ENCODE data around the gene ARMH3.

The ARMH3 gene

GRCh38 chr10:102001435-102002068 lies 54.4 kb downstream of the ARMH3 start:
- Histone ChIP-seq H3K4me2 (ENCODE audit: low read length) (peak overlapping the region; percentile 45), H3K27me3 (ENCODE audit: control insufficient read depth, low read length) (no peaks in the 10 kb centered on the region), H3K79me2 (ENCODE audit: control insufficient read depth, low read length) (no peaks in the 10 kb centered on the region), H3F3A (ENCODE audit: control insufficient read depth, insufficient read depth) (0 out of 2 replicates have a peak, but pooled peaks cover 2% of the 10 kb centered on the region), H4K20me1 (ENCODE audit: control insufficient read depth, insufficient read depth, low read depth, low read length) (no peaks in the 10 kb centered on the region), H3K4me1 (ENCODE audit: control insufficient read depth, low read length) (peaks cover 24% of the 10 kb centered on the region), H3K9me2 (replicated peaks; ENCODE audit: control insufficient read depth, low read length) (no peaks in the 10 kb centered on the region), H3K9me3 (ENCODE audit: control insufficient read depth, insufficient read depth, low read length) (no peaks in the 10 kb centered on the region), H3K4me3 (ENCODE audit: low read length) (peak overlapping the region; percentile 14), H3K36me3 (ENCODE audit: control insufficient read depth, low read length) (peaks cover 16% of the 10 kb centered on the region), H3K27ac (ENCODE audit: low read depth, low read length) (0 out of 2 replicates have a peak overlapping the region, but pooled peaks have one; percentile 26)
- TF ChIP-seq EZH2phosphoT487 (IDR thresholded peaks at IDR 0.05; ENCODE audit: borderline replicate concordance, low read length) (no peak), CTCF (IDR thresholded peaks at IDR 0.05; ENCODE audit: low read depth, low read length, poor library complexity, severe bottlenecking) (no peak)

- Histone ChIP-seq H3K4me3 (ENCODE audit: low read length) (no peak overlapping the region), H4K20me1 (ENCODE audit: control insufficient read depth, insufficient read depth, low read depth, low read length) (no peaks in the 10 kb centered on the region), H3K4me1 (ENCODE audit: control insufficient read depth, low read length) (peaks cover 18% of the 10 kb centered on the region), H3K27ac (ENCODE audit: low read depth, low read length) (no peak overlapping the region), H3K36me3 (ENCODE audit: control insufficient read depth, low read length) (peaks cover 6% of the 10 kb centered on the region), H3K4me2 (ENCODE audit: low read length) (no peak overlapping the region), H3F3A (ENCODE audit: control insufficient read depth, insufficient read depth) (0 out of 2 replicates have a peak, but pooled peaks cover 2% of the 10 kb centered on the region), H3K79me2 (ENCODE audit: control insufficient read depth, low read length) (no peaks in the 10 kb centered on the region), H3K27me3 (ENCODE audit: control insufficient read depth, low read length) (no peaks in the 10 kb centered on the region), H3K9me2 (replicated peaks; ENCODE audit: control insufficient read depth, low read length) (no peaks in the 10 kb centered on the region), H3K9me3 (ENCODE audit: control insufficient read depth, insufficient read depth, low read length) (no peaks in the 10 kb centered on the region)
- TF ChIP-seq CTCF (IDR thresholded peaks at IDR 0.05; ENCODE audit: low read depth, low read length, poor library complexity, severe bottlenecking) (no peak), EZH2phosphoT487 (IDR thresholded peaks at IDR 0.05; ENCODE audit: borderline replicate concordance, low read length) (no peak)
Measured at GRCh38 chr10:101997803-101998202, 58.2 kb downstream of the ARMH3 start.

- H3K4me3 ChIP-seq (ENCODE audit: low read length) = no peak overlapping the region
- H3K79me2 ChIP-seq (ENCODE audit: control insufficient read depth, low read length) = no peaks in the 10 kb centered on the region
- no peak overlapping the region for H3K4me2 ChIP-seq (ENCODE audit: low read length)
- H3F3A ChIP-seq (ENCODE audit: control insufficient read depth, insufficient read depth) = 0 out of 2 replicates have a peak, but pooled peaks cover 2% of the 10 kb centered on the region
- H3K9me2 ChIP-seq (replicated peaks; ENCODE audit: control insufficient read depth, low read length) = no peaks in the 10 kb centered on the region
- peaks cover 14% of the 10 kb centered on the region for H3K36me3 ChIP-seq (ENCODE audit: control insufficient read depth, low read length)
- no peaks in the 10 kb centered on the region for H4K20me1 ChIP-seq (ENCODE audit: control insufficient read depth, insufficient read depth, low read depth, low read length)
- no peaks in the 10 kb centered on the region for H3K9me3 ChIP-seq (ENCODE audit: control insufficient read depth, insufficient read depth, low read length)
- no peak for TF ChIP-seq EZH2phosphoT487 (IDR thresholded peaks at IDR 0.05; ENCODE audit: borderline replicate concordance, low read length)
- no peak for TF ChIP-seq CTCF (IDR thresholded peaks at IDR 0.05; ENCODE audit: low read depth, low read length, poor library complexity, severe bottlenecking)
- no peaks in the 10 kb centered on the region for H3K27me3 ChIP-seq (ENCODE audit: control insufficient read depth, low read length)
- H3K27ac ChIP-seq (ENCODE audit: low read depth, low read length) = no peak overlapping the region
- no peaks in the 10 kb centered on the region for H3K4me1 ChIP-seq (ENCODE audit: control insufficient read depth, low read length)
Measured at GRCh38 chr10:101995451-101996063, 60.4 kb downstream of the ARMH3 start.

Measured in DOHH2 (cell line).